IMR-90 (cell line): ENCODE results near the gene RAC2. TPM values are rescaled to one million over a fixed set of nuclear protein-coding genes. Genes with fewer than 3 reads are reported as not detected.
A peak's percentile ranks its signal among the peaks of the same experiment; 100 is the strongest.

Experiments used
- ATAC-seq: fragments of 200-7000 bp; cut with Tn5 transposase; 2 replicates; pipeline ENCODE4 v1.9.1; 2020; ENCODE audit warnings: low read depth, mild to moderate bottlenecking, moderate library complexity
- BruUV-seq: library from RNA; stranded (reverse); fragments of 400-500 nt; replicated peaks from 2 replicates; lab custom pipeline; 2021; lab: Mats Ljungman, UMichigan
- CTCF ChIA-PET: fragments of 300-600 bp; formaldehyde crosslinking; extraction: SDS; loops from one replicate; lab custom pipeline; 2021; ENCODE audit warnings: antibody characterized with exemption; lab: Yijun Ruan, JAX
- POLR2A ChIA-PET: fragments of 300-600 bp; sonication (Branson Sonifier 250); formaldehyde crosslinking; loops from one replicate; lab custom pipeline; 2022; ENCODE audit warnings: antibody characterized with exemption; ENCODE audit not compliant: unreplicated experiment; lab: Charles Lee
- DNase-seq: peaks from one replicate; pipeline ENCODE4 v3.0.0; 2013
- H2AFZ ChIP-seq: replicated peaks from 2 replicates; pipeline ENCODE3; 2013; ENCODE audit warnings: low read length, mild to moderate bottlenecking; ENCODE audit not compliant: poor library complexity
- H2AK5ac ChIP-seq: 2 replicates; pipeline ENCODE4 v1.6.1; 2013; ENCODE audit warnings: low read depth, low read length, inconsistent platforms
- H2AK9ac ChIP-seq: replicated peaks from 2 replicates; pipeline ENCODE3; 2013; ENCODE audit warnings: mild to moderate bottlenecking, low read depth, low read length, moderate library complexity; ENCODE audit not compliant: poor library complexity
- H2BK120ac ChIP-seq: 2 replicates; pipeline ENCODE4 v1.6.1; 2013; ENCODE audit warnings: low read depth, low read length, inconsistent platforms
- H2BK15ac ChIP-seq: 3 replicates; pipeline ENCODE4 v1.6.1; 2013; ENCODE audit warnings: low read depth, low read length, inconsistent platforms
- H2BK20ac ChIP-seq: 2 replicates; pipeline ENCODE4 v1.6.1; 2013; ENCODE audit warnings: low read depth, mild to moderate bottlenecking, inconsistent platforms, low read length, moderate library complexity
- H2BK5ac ChIP-seq: 2 replicates; pipeline ENCODE4 v1.6.1; 2013; ENCODE audit warnings: mild to moderate bottlenecking, low read depth, low read length, inconsistent platforms; ENCODE audit not compliant: poor library complexity, severe bottlenecking
- H3K14ac ChIP-seq: replicated peaks from 2 replicates; pipeline ENCODE4 v1.6.1; 2013; ENCODE audit warnings: low read depth, low read length, inconsistent platforms
- H3K18ac ChIP-seq: 2 replicates; pipeline ENCODE4 v1.6.1; 2013; ENCODE audit warnings: low read depth, low read length, control low read depth
- H3K23ac ChIP-seq: 2 replicates; pipeline ENCODE4 v1.6.1; 2013; ENCODE audit warnings: low read depth, low read length, inconsistent platforms
- H3K27ac ChIP-seq: 2 replicates; pipeline ENCODE4 v1.5.1; 2013; ENCODE audit warnings: mild to moderate bottlenecking, control low read depth, low read length; ENCODE audit not compliant: insufficient read depth
- H3K27me3 ChIP-seq: 2 replicates; pipeline ENCODE4 v1.6.1; 2013; ENCODE audit warnings: low read length; ENCODE audit not compliant: control insufficient read depth, insufficient read depth
- H3K36me3 ChIP-seq: 2 replicates; pipeline ENCODE4 v1.6.1; 2013; ENCODE audit warnings: low read length, mixed read lengths; ENCODE audit not compliant: control insufficient read depth, insufficient read depth
- H3K4ac ChIP-seq: 2 replicates; pipeline ENCODE4 v1.6.1; 2013; ENCODE audit warnings: low read depth, low read length, inconsistent platforms
- H3K4me1 ChIP-seq: 2 replicates; pipeline ENCODE4 v1.6.1; 2013; ENCODE audit warnings: low read length, mixed read lengths; ENCODE audit not compliant: control insufficient read depth, insufficient read depth
- H3K4me2 ChIP-seq: 2 replicates; pipeline ENCODE4 v1.6.1; 2013; ENCODE audit warnings: low read depth, mild to moderate bottlenecking, control low read depth, low read length, moderate library complexity
- H3K4me3 ChIP-seq: 2 replicates; pipeline ENCODE4 v1.5.1; 2013; ENCODE audit warnings: low read depth, mild to moderate bottlenecking, control low read depth, low read length, moderate library complexity; ENCODE audit not compliant: insufficient read depth
- H3K56ac ChIP-seq: 2 replicates; pipeline ENCODE4 v1.6.1; 2013; ENCODE audit warnings: low read length, inconsistent platforms; ENCODE audit not compliant: insufficient read depth; ENCODE audit errors: extremely low read depth
- H3K79me1 ChIP-seq, 2 experiments: 2 replicates each; pipeline ENCODE4 v1.6.1; 2013; ENCODE audit warnings: low read length in 2 of 2, inconsistent platforms in 1 of 2, low read depth in 1 of 2
- H3K9ac ChIP-seq: 2 replicates; pipeline ENCODE4 v1.6.1; 2013; ENCODE audit warnings: low read depth, low read length, control low read depth
- H3K9me1 ChIP-seq: 2 replicates; pipeline ENCODE4 v1.6.1; 2013; ENCODE audit warnings: low read length, inconsistent platforms; ENCODE audit not compliant: insufficient read depth
- H3K9me3 ChIP-seq: 2 replicates; pipeline ENCODE4 v1.6.1; 2013; ENCODE audit warnings: low read length; ENCODE audit not compliant: control insufficient read depth, insufficient read depth
- H4K20me1 ChIP-seq: 2 replicates; pipeline ENCODE4 v1.6.1; 2013; ENCODE audit warnings: low read length, inconsistent platforms; ENCODE audit not compliant: insufficient read depth
- H4K5ac ChIP-seq: 2 replicates; pipeline ENCODE4 v1.6.1; 2013; ENCODE audit warnings: mild to moderate bottlenecking, low read depth, low read length, control low read depth
- H4K8ac ChIP-seq, 2 experiments: 2 replicates each; pipeline ENCODE4 v1.6.1; 2013; ENCODE audit warnings: low read depth in 2 of 2, low read length in 2 of 2, control low read depth in 1 of 2, inconsistent platforms in 1 of 2
- H4K91ac ChIP-seq: 2 replicates; pipeline ENCODE4 v1.6.1; 2013; ENCODE audit warnings: low read depth, low read length, inconsistent platforms; ENCODE audit not compliant: insufficient read depth
- BHLHE40 ChIP-seq: fragments of 150-350 bp; IDR thresholded peaks from 2 replicates; pipeline ENCODE4 v1.6.1; 2016; ENCODE audit warnings: mild to moderate bottlenecking, low read depth, low read length
- CHD1 ChIP-seq: IDR thresholded peaks from 2 replicates; pipeline ENCODE4 v1.6.1; 2012; ENCODE audit warnings: low read depth, low read length, improper control_type of control experiment
- ELK1 ChIP-seq: fragments of 150-350 bp; IDR thresholded peaks from 2 replicates; pipeline ENCODE4 v1.6.1; 2016; ENCODE audit warnings: low read depth, mild to moderate bottlenecking, low read length, moderate library complexity, borderline replicate concordance
- MAFK ChIP-seq: IDR thresholded peaks from 2 replicates; pipeline ENCODE4 v1.6.1; 2012; ENCODE audit warnings: low read depth, low read length, improper control_type of control experiment
- MXI1 ChIP-seq: IDR thresholded peaks from 2 replicates; pipeline ENCODE4 v1.6.1; 2012; ENCODE audit warnings: low read depth, mild to moderate bottlenecking, low read length, moderate library complexity, borderline replicate concordance
- RAD21 ChIP-seq: IDR thresholded peaks from 2 replicates; pipeline ENCODE4 v1.6.1; 2012; ENCODE audit warnings: low read length, improper control_type of control experiment
- RCOR1 ChIP-seq: IDR thresholded peaks from 2 replicates; pipeline ENCODE4 v1.6.1; 2012; ENCODE audit warnings: mild to moderate bottlenecking, low read length, improper control_type of control experiment; ENCODE audit not compliant: insufficient replicate concordance
- RFX5 ChIP-seq: IDR thresholded peaks from 2 replicates; pipeline ENCODE4 v1.8.0; 2012; ENCODE audit warnings: low read depth, mild to moderate bottlenecking, low read length, moderate library complexity
- SMC3 ChIP-seq: fragments of 150-350 bp; IDR thresholded peaks from 2 replicates; pipeline ENCODE4 v1.6.1; 2016; ENCODE audit warnings: low read depth, mild to moderate bottlenecking, antibody characterized with exemption, low read length, moderate library complexity
- USF2 ChIP-seq: fragments of 150-350 bp; IDR thresholded peaks from 2 replicates; pipeline ENCODE4 v1.6.1; 2017; ENCODE audit warnings: mild to moderate bottlenecking, antibody characterized with exemption, low read length, low read depth
- WGBS, 2 experiments: methylation state at CpG; one replicate each; pipeline versions ENCODE4 v1.1.5 to v1.1.7; 2013; ENCODE audit warnings: missing lambda C conversion rate in 2 of 2; ENCODE audit not compliant: insufficient read length in 1 of 2; ENCODE audit errors: extremely low coverage in 2 of 2; 5-methylcytosine and 5-hydroxymethylcytosine counted together
- dilution Hi-C: fragments of 300-500 bp; cut with HindIII; formaldehyde crosslinking; loops from one replicate; pipeline ENCODE4 v1.14.3; 2018; ENCODE audit warnings: low sequenced_read_pairs; ENCODE audit not compliant: unreplicated experiment
- in situ Hi-C: fragments of 300-500 bp; cut with MboI; formaldehyde crosslinking; loops from 3 replicates; pipeline ENCODE4 v1.14.3; 2019; ENCODE audit warnings: low sequenced_read_pairs, inconsistent platforms, mixed read lengths
- intact Hi-C: fragments of 100-400 bp; cut with micrococcal nuclease; formaldehyde crosslinking; loops from 2 replicates; pipeline ENCODE4 v1.10.0; 2022
- polyA plus RNA-seq, 3 experiments: library from polyadenylated mRNA; depleted of rRNA; stranded (reverse); fragments of >200 nt; gene quantifications; 2 replicates each; pipeline ENCODE4 v1.2.3, GENCODE V29; 2012; ENCODE audit warnings: low replicate concordance in 1 of 3
- total RNA-seq: library from RNA; depleted of rRNA; stranded (reverse); fragments of >200 nt; gene quantifications from 2 replicates; pipeline ENCODE4 v1.2.3, GENCODE V29; 2012

The RAC2 gene
- total and polyA plus RNA-seq, 2 of the 4 experiments (the other 2 are of a cell fraction), result 10.0 to 72.3 TPM

DNA sequence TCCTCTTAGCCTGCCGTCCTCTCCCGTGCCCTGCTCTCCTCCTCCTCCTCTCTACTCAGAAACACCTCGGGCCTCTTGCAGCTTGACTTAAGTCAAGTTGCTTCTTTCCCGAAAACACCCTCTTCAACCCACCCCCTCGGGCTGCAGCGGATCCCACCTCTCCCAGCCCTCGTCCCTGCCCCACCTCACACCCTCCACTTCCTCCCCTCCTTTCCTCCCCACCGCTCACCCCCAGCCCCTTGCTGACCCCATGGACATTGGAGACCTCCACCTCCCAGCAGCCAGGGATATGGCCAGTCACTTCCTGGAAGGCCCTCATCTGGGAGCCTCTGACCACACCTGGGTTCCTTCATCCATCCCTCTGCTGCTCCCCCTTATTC lies 29.8 kb upstream of the RAC2 start:
- no TSS peak for BruUV-seq
- H3K4me2 ChIP-seq, result no peak overlapping the region
- H4K20me1 ChIP-seq, result no peaks in the 10 kb centered on the region
- TF ChIP-seq RFX5 (no peak), RAD21 (no peak), ELK1 (no peak), CHD1 (no peak), MXI1 (no peak), RCOR1 (no peak), SMC3 (no peak), USF2 (no peak), BHLHE40 (no peak), MAFK (no peak)
- H2AK9ac ChIP-seq, result peak overlapping the region; percentile 82
- H2BK15ac ChIP-seq, result peak overlapping the region; percentile 98; the same call in 2 of the 3 replicates
- in situ Hi-C loops (no loop called here), intact Hi-C loops (no loop called here), dilution Hi-C loops (no loop called here)
- H3K9me1 ChIP-seq, result peaks cover 11% of the 10 kb centered on the region
- no peak overlapping the region for H3K18ac ChIP-seq
- peak overlapping the region; percentile 72; the same call in 1 of the 2 replicates for H3K14ac ChIP-seq
- H2BK120ac ChIP-seq, result peak overlapping the region; percentile 97
- H3K9me3 ChIP-seq, result no peaks in the 10 kb centered on the region
- H3K56ac ChIP-seq, result no peak overlapping the region
- no peak overlapping the region for H3K4me3 ChIP-seq
- H3K4me1 ChIP-seq, result peaks cover 5% of the 10 kb centered on the region
- DNase-seq (no peak), ATAC-seq (no peak)
- H3K9ac ChIP-seq, result no peak overlapping the region
- no peak overlapping the region for H3K23ac ChIP-seq
- H3K36me3 ChIP-seq, result no peaks in the 10 kb centered on the region
- peak overlapping the region; percentile 87 for H3K4ac ChIP-seq
- CTCF ChIA-PET, result interaction anchor here (1.0 to 1.1 kb wide), 2 partner anchors 13 to 30 kb away, joined by 3 read pairs; no protein-coding TSS in a partner anchor
- H4K5ac ChIP-seq, result peak overlapping the region; percentile 29; the same call in 1 of the 2 replicates
- peak overlapping the region; percentile 90 for H2AFZ ChIP-seq
- H2BK20ac ChIP-seq, result peak overlapping the region; percentile 98
- POLR2A ChIA-PET, result interaction anchor here (0.7 kb wide), 1 partner anchor 15 kb away, joined by 3 read pairs; no protein-coding TSS in a partner anchor
- H2AK5ac ChIP-seq, result peak overlapping the region; percentile 81; the same call in 1 of the 2 replicates
- peak overlapping the region in 1 of 2 experiments; percentile 68; a peak in 3 of 4 replicates for H4K8ac ChIP-seq
- no peak overlapping the region; the same call in 1 of the 2 replicates for H3K27ac ChIP-seq
- peak overlapping the region; percentile 92 for H4K91ac ChIP-seq
- no peaks in the 10 kb centered on the region for H3K27me3 ChIP-seq
- peak overlapping the region; percentile 33 for H2BK5ac ChIP-seq
- H3K79me1 ChIP-seq, result no peaks in the 10 kb centered on the region
- WGBS, 2 experiments, result 60% methylated on average over 7 of the region's 8 CpGs; no CpG with 5 or more reads in 1 of the 2 experiments
